ENCODE results near the gene LIN52.

Gene LIN52

DNA sequence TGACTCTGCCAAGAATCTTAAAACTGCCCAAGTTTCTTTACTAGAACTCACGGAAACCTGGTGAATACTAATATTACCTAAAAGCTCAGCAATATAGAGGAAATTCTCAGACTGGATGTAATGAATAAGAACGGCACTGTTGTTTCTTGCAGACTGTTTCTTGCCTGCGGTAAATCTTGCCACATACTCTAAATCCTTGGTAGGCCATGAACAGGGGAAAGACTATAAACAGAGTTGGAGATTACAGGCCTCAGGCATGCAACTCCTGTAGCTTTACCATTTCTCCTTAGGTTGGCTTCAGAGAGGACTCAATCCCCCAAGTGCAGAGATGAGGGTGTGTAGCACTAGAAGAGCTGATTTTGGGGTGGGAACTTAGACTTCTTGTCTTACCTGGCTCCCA lies 1.6 kb upstream of the LIN52 start:
- no peak for TF ChIP-seq EZH2 (optimal IDR thresholded peaks at IDR 0.05; ENCODE audit: low read depth, low read length)
- TF ChIP-seq EZH2phosphoT487 (IDR thresholded peaks at IDR 0.05; ENCODE audit: low read length), result no peak
- TF ChIP-seq, protein P1, sequence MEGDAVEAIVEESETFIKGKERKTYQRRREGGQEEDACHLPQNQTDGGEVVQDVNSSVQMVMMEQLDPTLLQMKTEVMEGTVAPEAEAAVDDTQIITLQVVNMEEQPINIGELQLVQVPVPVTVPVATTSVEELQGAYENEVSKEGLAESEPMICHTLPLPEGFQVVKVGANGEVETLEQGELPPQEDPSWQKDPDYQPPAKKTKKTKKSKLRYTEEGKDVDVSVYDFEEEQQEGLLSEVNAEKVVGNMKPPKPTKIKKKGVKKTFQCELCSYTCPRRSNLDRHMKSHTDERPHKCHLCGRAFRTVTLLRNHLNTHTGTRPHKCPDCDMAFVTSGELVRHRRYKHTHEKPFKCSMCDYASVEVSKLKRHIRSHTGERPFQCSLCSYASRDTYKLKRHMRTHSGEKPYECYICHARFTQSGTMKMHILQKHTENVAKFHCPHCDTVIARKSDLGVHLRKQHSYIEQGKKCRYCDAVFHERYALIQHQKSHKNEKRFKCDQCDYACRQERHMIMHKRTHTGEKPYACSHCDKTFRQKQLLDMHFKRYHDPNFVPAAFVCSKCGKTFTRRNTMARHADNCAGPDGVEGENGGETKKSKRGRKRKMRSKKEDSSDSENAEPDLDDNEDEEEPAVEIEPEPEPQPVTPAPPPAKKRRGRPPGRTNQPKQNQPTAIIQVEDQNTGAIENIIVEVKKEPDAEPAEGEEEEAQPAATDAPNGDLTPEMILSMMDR (IDR thresholded peaks at IDR 0.05; ENCODE audit: low read length), result no peak

DNA sequence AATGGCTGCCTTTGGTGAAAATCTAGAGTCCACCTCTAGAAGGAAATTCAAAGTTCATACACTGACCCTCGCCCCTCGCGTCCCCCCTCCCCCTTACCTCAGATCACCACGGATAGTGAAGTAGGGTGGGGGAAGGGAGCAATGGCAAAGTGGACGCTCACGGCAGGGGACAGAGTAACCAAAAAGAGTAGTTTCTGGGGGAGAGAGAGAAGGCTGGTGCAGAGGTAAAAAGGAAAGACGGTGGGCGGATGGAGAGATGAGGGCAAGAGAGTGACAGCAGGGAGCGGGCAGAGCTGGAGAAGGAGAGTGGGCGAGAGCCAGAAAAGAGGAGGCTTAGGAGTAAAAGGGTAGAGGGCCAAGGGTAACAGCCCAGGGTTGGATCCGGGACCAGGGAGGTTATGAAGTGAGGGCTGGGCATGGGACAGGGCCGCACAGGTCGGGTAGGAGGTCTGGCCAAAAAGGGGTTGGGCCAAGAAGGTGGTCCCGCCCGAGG lies 926 bp upstream of the LIN52 start:
- Histone ChIP-seq H3K4me1 (ENCODE audit: low read length) (peaks cover 11% of the 10 kb centered on the region), H3K4me2 (ENCODE audit: low read depth, low read length) (peak overlapping the region; percentile 86), H3K9me2 (replicated peaks; ENCODE audit: insufficient read depth, low read length) (no peaks in the 10 kb centered on the region), H3F3A (ENCODE audit: insufficient read depth, low read length) (no peaks in the 10 kb centered on the region; the same call in 1 of the 2 replicates), H3K27ac (ENCODE audit: low read length) (peak overlapping the region; percentile 35; the same call in 1 of the 2 replicates), H3K4me3 (ENCODE audit: low read length) (peak overlapping the region; percentile 79), H3K27me3 (replicated peaks; ENCODE audit: insufficient read depth, low read length) (no peaks in the 10 kb centered on the region), H3K9ac (ENCODE audit: low read length) (peak overlapping the region; percentile 87), H4K20me1 (ENCODE audit: insufficient read depth, low read length) (no peaks in the 10 kb centered on the region), H3K9me3 (replicated peaks; ENCODE audit: insufficient read depth, low read length) (no peaks in the 10 kb centered on the region), H2AFZ (ENCODE audit: low read length) (peak overlapping the region; percentile 61; the same call in 1 of the 2 replicates), H3K79me2 (ENCODE audit: low read length) (peaks cover 42% of the 10 kb centered on the region), H3K36me3 (replicated peaks; ENCODE audit: insufficient read depth, low read length) (no peaks in the 10 kb centered on the region)
- no peak for DNase-seq
- TF ChIP-seq EZH2phosphoT487 (IDR thresholded peaks at IDR 0.05; ENCODE audit: low read length), result no peak
- TF ChIP-seq, protein P1 (IDR thresholded peaks at IDR 0.05; ENCODE audit: low read length), result no peak
- TF ChIP-seq EZH2 (optimal IDR thresholded peaks at IDR 0.05; ENCODE audit: low read depth, low read length), result no peak

More for the DNA sequence above, 1.6 kb upstream of the LIN52 start:
- Histone ChIP-seq H3K4me3 (ENCODE audit: low read length) (peak overlapping the region; percentile 79), H3K27ac (ENCODE audit: low read length) (no peak overlapping the region), H2AFZ (ENCODE audit: low read length) (no peak overlapping the region), H3K4me1 (ENCODE audit: low read length) (peaks cover 11% of the 10 kb centered on the region), H3K9me3 (replicated peaks; ENCODE audit: insufficient read depth, low read length) (no peaks in the 10 kb centered on the region), H4K20me1 (ENCODE audit: insufficient read depth, low read length) (no peaks in the 10 kb centered on the region), H3K27me3 (replicated peaks; ENCODE audit: insufficient read depth, low read length) (no peaks in the 10 kb centered on the region), H3K36me3 (replicated peaks; ENCODE audit: insufficient read depth, low read length) (no peaks in the 10 kb centered on the region), H3K9ac (ENCODE audit: low read length) (peak overlapping the region; percentile 87; the same call in 1 of the 2 replicates), H3F3A (ENCODE audit: insufficient read depth, low read length) (no peaks in the 10 kb centered on the region; the same call in 1 of the 2 replicates), H3K4me2 (ENCODE audit: low read depth, low read length) (peak overlapping the region; percentile 86; the same call in 1 of the 2 replicates), H3K79me2 (ENCODE audit: low read length) (peaks cover 36% of the 10 kb centered on the region), H3K9me2 (replicated peaks; ENCODE audit: insufficient read depth, low read length) (no peaks in the 10 kb centered on the region)
- DNase-seq, result no peak

GRCh38 chr14:74085047-74085637 lies 386 bp downstream of the LIN52 start:
- no peaks in the 10 kb centered on the region for H3K9me2 ChIP-seq (replicated peaks; ENCODE audit: insufficient read depth, low read length)
- peak overlapping the region; percentile 74 for H3K4me2 ChIP-seq (ENCODE audit: low read depth, low read length)
- no peaks in the 10 kb centered on the region for H4K20me1 ChIP-seq (ENCODE audit: insufficient read depth, low read length)
- peaks cover 11% of the 10 kb centered on the region for H3K4me1 ChIP-seq (ENCODE audit: low read length)
- peak; percentile 21 for DNase-seq
- H3K4me3 ChIP-seq (ENCODE audit: low read length), result peak overlapping the region; percentile 89
- H3K27me3 ChIP-seq (replicated peaks; ENCODE audit: insufficient read depth, low read length), result no peaks in the 10 kb centered on the region
- H3K79me2 ChIP-seq (ENCODE audit: low read length), result peaks cover 52% of the 10 kb centered on the region
- H3K9me3 ChIP-seq (replicated peaks; ENCODE audit: insufficient read depth, low read length), result no peaks in the 10 kb centered on the region
- H2AFZ ChIP-seq (ENCODE audit: low read length), result peak overlapping the region; percentile 34; the same call in 1 of the 2 replicates
- H3K9ac ChIP-seq (ENCODE audit: low read length), result peak overlapping the region; percentile 87
- no peaks in the 10 kb centered on the region for H3K36me3 ChIP-seq (replicated peaks; ENCODE audit: insufficient read depth, low read length)
- TF ChIP-seq EZH2 (optimal IDR thresholded peaks at IDR 0.05; ENCODE audit: low read depth, low read length) (no peak), EZH2phosphoT487 (IDR thresholded peaks at IDR 0.05; ENCODE audit: low read length) (no peak)
- TF ChIP-seq, protein P1 (IDR thresholded peaks at IDR 0.05; ENCODE audit: low read length), result no peak
- peak overlapping the region; percentile 87 for H3K27ac ChIP-seq (ENCODE audit: low read length)
- H3F3A ChIP-seq (ENCODE audit: insufficient read depth, low read length), result no peaks in the 10 kb centered on the region; the same call in 1 of the 2 replicates

Measured in MM.1S (cell line).